ENCODE results near the gene PIK3CB.
"Not testable (repeated sequence)": the region's sequence is repeated elsewhere in the genome, so short reads cannot be mapped to it uniquely, and the experiment has no call there.

Gene PIK3CB

GRCh38 chr3:138802223-138802622 is 32.5 kb downstream of the PIK3CB start:
- not testable (repeated sequence) for DNase-seq

DNA sequence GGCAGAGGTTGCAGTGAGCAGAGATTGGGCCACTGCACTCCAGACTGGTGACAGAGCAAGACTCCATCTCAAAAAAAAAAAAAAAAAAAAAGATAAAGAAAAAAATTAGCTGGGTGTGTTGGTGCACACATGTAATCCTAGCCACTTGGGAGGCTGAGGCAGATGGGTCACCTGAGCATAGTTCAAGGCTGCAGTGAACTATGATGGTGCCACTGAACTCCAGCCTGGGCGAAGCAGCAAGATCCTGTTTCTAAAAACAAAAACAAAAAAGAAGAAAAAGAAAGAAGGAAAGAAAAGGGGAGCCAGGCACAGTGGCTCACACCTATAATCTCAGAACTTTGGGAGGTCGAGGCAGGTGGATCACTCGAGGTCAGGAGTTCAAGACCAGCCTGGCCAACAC is 32.9 kb downstream of the PIK3CB start:
- DNase-seq = no peak

DNA sequence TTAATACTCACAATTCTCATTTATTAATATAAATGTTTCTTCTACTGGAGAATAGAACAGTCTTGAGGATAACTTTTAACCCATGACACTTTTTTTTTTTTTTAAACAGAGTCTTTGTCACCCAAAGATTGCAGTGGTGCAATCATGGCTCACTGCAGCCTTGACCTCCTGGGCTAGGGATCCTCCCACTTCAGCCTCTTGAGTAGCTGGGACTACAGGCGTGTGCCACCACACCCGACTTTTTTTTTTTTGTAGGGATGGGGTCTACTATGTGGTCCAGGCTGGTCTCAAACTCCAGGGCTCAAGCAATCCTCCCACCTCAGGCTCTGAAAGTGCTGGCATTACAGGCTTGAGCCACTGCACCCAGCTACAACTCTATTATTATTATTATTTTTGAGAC is 34.5 kb downstream of the PIK3CB start:
- DNase-seq = no peak

DNA sequence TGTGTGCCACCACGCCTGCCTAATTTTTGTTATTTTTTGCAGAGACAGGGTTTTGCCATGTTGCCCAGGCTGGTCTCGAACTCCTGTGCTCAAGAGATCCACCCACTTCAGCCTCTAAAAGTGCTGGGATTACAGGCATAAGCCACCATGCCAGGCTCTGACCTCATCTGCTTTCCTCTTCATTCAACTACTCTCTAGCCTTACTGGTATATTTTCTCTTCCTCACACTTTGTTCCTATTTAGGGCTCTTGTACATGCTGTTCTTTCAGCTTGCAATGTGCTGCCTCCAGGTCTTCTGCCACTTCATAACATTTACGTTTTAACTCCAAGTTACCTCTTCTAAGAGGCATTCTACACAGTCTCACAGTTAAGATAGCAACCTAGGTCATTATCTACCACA is 34.9 kb downstream of the PIK3CB start:
- DNase-seq = no peak

GRCh38 chr3:138797508-138798038 is 37.2 kb downstream of the PIK3CB start:
- no peak for DNase-seq

DNA sequence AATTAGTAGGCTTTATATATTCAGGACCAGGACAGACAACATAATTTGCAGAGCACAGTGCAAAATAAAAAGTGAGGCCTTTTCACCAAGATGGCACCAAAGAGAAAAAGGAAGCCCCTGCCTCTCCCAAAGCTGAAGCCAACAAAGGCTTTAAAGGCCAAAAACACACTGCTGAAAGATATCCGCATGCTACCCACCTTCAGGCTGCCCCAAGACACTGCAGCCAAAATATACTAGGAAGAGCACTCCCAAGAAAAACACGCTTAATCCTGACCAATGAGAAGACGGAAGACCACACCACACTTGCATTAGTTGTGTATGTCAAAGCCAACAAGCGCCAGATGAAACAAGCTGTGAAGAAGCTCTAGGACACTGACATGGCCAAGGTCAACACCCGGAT is 38.0 kb downstream of the PIK3CB start:
- no peak for DNase-seq

- DNase-seq = no peak
These were observed 47.9 kb downstream of the PIK3CB start for GRCh38 chr3:138786788-138787271.

- DNase-seq = no peak
These were observed 48.8 kb downstream of the PIK3CB start for GRCh38 chr3:138785951-138786350.

GRCh38 chr3:138785362-138785857 is 49.3 kb downstream of the PIK3CB start:
- peak; percentile 56 to 74 for DNase-seq

GRCh38 chr3:138782755-138783154 is 52.0 kb downstream of the PIK3CB start:
- no peak for DNase-seq

- DNase-seq = no peak
These were observed 53.7 kb downstream of the PIK3CB start for GRCh38 chr3:138781012-138781470.

- DNase-seq = no peak
These were observed 56.1 kb downstream of the PIK3CB start for GRCh38 chr3:138778643-138779042.

GRCh38 chr3:138776961-138777360 is 57.8 kb downstream of the PIK3CB start:
- DNase-seq = no peak

- DNase-seq = no peak
These were observed 59.5 kb downstream of the PIK3CB start for GRCh38 chr3:138775254-138775595.

DNA sequence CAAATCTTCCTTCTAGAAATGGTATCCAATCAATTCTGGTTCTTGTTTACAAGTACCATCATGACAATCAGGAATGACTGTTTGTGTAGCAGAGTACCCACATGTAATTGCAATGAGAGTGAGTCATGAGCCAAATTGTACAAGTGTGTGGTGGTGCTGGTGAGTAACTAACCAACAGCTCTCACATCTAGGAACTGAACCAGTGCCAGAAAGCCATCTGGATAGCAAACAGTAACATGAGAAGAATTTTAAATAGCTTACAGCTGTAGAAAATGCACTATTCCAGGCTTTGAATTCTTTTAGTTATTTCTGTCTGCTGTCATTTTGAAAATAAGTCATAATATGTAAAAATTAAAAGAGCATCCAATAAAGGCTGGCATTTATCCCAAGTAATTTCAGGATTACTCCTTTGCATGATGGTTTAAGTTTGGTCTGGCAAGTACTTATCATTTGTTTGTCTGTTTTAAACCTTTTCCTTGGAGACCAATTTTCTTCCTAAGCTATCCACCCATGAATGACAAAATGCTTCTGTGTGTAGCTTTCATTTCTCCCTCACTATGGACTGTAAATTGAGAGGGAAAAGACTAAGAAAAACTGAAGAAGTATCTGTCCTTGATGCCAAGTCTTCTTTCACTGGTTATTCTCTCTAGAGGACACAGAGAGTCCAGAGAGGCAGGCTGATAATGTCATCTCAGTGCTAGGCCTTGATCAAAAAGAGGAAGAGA is 60.0 kb downstream of the PIK3CB start:
- DNase-seq = peak; percentile 84 to 89

DNA sequence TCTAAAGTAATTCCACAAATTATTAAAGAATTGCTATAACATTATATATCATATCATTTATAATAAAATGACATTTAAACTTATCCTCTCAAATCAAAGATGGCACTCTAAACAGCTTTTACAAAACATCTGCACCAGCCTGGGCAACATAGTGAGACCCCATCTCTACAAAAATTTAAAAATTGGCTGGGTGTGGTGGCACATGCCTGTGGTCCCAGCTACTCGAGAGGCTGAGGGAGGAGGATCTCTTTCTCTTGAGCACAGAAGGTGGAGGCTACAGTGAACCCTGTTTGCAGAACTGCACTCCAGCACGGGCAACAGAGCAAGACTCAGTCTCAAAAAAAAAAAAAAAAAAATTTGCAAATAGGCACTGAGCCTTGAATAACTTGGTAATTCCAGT is 63.1 kb downstream of the PIK3CB start:
- no peak for DNase-seq

DNA sequence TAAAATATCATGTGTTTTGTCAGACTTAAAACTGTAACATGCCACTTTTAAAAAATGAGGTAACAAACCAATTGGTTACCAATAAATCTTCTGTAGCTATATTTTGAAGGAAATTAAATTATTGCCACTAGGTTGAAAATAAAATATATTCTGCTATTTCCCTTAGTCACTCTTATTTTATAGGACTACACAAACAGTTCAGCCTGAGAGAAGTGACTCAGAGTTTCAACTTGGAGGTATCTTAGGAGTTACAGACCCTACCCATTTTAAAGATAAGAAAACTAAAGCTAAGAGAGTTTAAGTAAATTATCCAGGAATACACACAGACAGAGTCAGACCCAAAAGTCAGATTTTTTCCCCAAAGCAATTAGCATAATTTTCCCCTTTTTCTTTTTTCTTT is 65.1 kb downstream of the PIK3CB start:
- DNase-seq = no peak

- no peak for DNase-seq
These were observed 65.8 kb downstream of the PIK3CB start for GRCh38 chr3:138768946-138769345.

DNA sequence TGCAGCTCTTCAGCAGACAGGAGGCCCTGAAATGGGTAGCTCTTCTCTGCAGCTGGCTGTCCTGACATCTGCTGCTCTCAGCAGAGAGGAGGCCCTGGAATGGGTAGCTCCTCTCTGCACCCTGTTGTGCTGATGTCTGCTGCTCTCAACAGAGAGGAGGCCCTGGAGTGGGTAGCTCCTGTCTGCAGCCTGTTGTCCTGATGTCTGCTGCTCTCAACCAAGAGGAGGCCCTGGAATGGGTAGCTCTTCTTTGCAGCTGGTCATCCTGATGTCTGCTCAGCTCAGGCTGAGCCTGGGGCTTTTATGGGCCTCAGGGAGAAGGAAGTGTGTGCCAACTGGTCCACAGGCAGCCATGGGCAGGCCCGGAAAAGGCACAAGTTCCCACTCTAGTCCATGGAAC is 66.6 kb downstream of the PIK3CB start:
- DNase-seq = no peak

- DNase-seq = no peak
These were observed 67.1 kb downstream of the PIK3CB start for GRCh38 chr3:138767498-138768104.

- DNase-seq = no peak
These were observed 73.7 kb downstream of the PIK3CB start for GRCh38 chr3:138761002-138761401.

DNA sequence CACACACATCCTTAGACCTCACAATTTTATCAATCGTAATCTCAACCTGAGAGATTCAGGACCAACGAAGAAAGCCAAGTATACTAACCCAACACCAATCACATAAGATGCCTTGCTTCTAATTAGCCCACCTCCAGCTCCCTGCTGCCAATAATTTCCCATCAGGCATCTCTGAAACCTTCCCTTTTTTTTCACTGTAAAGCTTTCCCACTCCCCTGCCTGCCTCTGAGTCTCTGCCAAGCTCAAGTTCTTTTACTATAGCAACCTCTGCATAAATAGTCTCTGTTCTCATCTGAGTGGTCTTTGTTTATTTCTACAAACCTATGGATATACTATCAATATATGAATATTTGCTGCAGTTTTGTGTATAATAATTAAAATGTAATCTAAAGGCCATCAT is 86.5 kb downstream of the PIK3CB start:
- peak in 1 of 2 experiments; percentile 43 for DNase-seq

DNA sequence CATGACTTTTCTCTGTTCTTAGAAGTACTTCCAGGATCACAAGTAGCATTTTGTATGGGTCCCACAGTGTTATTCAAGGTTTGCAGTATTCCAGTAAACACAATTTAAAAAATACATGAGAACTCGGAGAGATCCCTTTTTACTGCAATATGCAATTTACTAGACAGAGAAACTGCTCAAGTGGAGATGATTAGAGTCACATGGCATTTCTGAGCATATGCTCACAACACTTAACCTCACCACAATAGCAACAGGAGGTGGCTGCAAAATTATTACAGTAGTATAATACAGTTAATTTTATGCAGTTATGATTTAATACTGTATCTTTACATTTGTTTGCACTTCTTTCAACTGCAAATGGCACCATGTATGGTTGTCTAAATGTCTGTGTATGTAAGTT is 87.5 kb downstream of the PIK3CB start:
- peak; percentile 43 to 75 for DNase-seq

GRCh38 chr3:138740072-138740471 is 94.7 kb downstream of the PIK3CB start:
- no peak for DNase-seq

All from NCI-H524 (cell line).